NCI-H187 treated with DMSO at 0.1 percent for 48 hours (cell line): ENCODE measurements around the gene ERC2.

ENCODE experiments used
- DNase-seq: peaks from one replicate; lab custom pipeline; 2025; lab: John Stamatoyannopoulos, UW

The ERC2 gene

GRCh38 chr3:56366641-56367162, 101.6 kb downstream of the ERC2 start:
- no peak for DNase-seq

DNA sequence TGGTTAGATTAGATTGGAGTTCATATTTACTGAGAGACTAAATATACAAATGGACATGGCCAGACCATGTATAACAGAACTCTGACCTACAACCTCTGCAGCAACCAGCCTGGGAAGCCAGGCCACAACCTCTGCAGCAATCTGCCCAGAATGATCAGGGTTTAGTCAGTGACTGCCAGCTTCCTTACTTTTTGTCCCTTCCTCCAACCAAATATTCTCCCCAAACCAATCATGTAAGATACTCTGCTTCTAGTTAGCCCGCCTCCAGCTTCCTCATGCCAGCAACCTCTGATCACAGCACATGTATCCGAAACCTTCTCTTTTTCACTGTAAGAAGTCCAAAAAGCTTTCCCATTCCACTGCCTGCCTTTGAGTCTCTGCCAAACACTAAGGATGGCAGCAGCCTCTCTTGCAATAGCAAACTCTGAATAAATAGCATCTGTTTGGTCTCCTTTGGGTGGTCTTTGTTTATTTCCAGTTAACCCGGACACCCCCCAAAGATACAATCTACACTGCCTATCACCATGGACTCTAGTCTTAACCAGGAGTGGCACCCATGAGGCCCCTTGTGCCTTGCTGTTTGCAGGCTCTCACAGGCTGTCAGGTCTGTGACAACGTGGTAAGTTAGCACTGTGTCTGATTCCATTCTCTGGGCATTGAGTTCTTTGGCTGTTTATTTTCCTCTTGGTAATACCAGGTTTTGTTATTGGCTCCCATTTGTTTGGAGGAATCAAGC, 102.2 kb downstream of the ERC2 start:
- no peak for DNase-seq

DNA sequence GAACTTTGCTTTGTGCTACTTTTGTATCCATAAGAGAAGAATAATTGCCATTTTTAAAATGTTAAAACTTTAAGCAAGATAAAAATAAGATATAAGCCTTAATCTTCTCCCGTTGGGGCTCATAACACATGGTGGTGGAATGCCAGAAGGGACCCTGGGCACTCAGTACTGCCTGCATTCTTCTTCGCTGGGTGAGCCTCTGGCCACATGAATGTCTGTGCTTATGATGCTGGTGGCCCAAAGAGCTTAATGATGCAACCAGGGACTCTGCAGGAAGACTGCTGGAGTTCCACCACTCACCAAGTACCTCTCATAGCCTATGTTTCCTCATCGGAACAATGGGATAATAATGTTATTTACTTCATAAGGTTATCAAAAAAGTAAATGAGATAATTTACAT, 103.6 kb downstream of the ERC2 start:
- DNase-seq, result no peak

GRCh38 chr3:56363720-56364119, 104.5 kb downstream of the ERC2 start:
- no peak for DNase-seq

DNA sequence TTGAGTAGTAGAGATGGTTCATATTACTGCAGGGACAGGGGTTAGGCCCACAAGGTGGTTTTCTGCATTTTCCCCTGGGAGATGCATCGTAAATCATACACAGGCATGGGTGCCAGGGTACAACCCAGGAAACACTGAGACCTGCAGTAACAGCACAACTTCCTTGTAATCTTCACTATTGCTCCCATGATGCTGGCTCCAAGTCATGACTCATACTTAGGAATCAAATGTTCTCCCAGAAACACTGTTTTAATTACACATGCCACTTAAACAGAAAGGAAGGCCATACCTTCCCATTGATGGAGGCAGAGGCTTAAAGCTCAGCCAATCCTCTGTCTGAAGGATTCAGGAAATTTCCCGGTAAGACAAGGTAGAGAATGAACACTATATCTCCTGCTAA, 106.5 kb downstream of the ERC2 start:
- no peak for DNase-seq

GRCh38 chr3:56357266-56357665, 111.0 kb downstream of the ERC2 start:
- no peak for DNase-seq

DNA sequence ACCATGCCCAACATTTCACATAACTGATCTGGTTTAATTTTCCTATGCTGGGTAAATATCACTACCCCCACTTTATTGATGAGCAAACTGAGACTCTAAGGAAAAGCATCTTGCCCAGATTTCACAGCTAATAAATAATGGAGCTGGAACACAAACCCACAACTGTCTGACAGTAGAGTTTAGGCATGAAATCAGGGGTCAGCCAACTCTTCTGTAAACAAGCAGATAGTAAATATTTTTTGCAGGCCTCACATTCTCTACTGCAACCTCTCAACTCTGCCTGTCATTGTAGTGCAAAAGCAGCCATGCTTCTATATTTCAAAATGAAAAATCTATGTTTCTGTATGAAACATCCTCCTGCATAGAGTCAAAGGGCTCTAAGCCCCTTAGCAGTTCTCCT, 111.5 kb downstream of the ERC2 start:
- DNase-seq, result no peak

DNA sequence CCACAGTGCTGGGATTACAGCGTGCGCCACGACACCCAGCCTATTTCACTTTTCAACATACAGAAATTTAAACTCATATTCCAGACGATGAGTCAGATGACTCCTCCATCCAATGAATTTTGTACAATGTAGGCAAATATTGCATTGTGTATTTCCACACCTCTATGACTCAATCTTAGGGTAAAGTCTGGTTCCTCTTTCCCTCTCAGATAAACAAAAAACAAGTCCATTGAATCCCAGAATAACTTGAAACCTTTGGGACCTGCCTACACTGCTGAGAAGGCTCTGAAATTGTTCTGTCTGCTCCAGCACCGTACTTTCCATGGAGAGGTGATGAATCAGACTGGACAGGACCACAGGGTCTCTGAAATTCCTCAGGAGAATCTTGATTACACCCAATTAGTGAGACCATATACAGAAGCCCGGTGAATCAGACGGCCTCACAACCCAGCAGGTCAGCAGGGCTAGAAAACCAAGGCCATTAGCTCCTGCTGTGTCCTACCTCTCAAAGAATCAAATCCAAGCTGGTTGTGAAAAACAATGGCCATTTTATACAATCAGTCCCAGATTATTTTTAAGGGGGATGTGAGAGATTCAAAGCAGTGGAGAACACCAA, 112.6 kb downstream of the ERC2 start:
- DNase-seq, result no peak

- no peak for DNase-seq
Measured at GRCh38 chr3:56351537-56351936, 116.7 kb downstream of the ERC2 start.

DNA sequence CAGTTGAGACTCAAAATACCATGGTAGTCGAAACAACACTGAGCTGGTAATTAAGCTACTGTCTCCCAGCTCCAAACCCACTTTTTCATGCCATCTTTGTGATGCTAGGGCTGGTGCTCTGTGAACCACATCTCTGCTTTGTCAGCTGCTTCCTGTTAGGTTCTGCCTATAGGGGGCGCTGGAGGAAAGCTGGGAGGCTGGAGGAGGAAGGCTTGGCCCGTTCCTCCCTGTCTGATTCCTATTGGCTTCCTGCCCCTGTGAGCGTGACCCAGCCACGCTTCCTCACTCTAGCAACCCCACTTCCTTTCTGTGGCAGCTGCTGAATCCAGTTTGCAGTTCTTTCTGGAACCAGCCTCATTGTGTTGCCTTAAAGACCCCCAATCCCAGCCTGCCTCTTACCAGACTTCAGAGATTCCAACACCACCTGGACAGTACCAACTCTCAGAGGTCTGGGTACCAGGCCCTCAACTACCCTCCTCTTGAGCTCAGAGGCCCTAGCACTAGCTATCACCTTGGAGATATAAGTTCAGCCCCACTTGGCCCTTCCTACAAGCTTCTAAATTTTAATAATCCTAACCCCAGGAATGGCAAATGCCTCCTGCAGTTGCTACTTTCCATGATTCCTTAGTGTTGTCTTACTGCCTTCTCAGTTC, 120.9 kb downstream of the ERC2 start:
- no peak for DNase-seq

GRCh38 chr3:56342475-56342874, 125.8 kb downstream of the ERC2 start:
- peak; percentile 40 for DNase-seq

GRCh38 chr3:56339671-56340070, 128.6 kb downstream of the ERC2 start:
- no peak for DNase-seq

DNA sequence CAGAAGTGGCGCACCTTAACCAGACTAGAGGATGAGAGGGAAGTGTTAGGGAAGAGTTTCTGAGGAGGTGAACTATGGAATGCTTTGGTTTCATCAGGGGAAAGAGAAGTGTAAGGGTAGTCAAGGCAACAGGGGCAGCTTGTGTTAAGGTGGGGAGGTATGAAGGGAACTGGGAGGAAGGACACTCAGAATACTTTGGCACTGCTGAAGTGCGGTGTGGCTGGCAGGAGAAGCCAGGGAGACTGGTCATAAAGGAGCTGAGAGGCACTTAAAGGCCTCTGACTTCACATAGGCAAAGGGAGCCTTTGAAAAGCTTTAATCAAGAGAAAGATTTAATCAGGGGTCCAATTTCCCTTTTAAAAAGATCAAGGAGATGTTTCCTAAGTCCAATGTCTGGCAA, 129.0 kb downstream of the ERC2 start:
- no peak for DNase-seq

GRCh38 chr3:56336023-56336422, 132.2 kb downstream of the ERC2 start:
- DNase-seq, result no peak

GRCh38 chr3:56324473-56324872, 143.8 kb downstream of the ERC2 start:
- DNase-seq, result no peak

- no peak for DNase-seq
Measured at GRCh38 chr3:56323986-56324420, 144.3 kb downstream of the ERC2 start.

GRCh38 chr3:56322862-56323261, 145.4 kb downstream of the ERC2 start:
- no peak for DNase-seq

DNA sequence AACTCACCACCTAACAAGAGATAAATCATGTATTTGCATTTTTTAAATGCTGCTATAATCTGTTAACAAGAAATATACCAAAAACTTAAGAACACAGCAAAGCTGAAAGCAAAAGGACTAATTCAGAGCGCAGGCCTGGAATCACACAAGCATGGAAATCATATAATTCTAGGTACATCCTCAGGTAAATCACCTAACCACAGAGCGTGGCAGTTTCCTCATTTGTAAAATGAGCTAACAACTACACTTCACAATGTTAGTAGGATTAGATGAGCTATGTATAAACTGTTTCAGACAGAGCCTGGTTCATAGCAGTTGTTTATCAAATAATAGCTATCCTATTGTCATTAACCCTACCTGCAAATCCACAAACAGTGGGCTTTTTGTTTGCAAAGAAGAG, 146.4 kb downstream of the ERC2 start:
- DNase-seq, result no peak

- no peak for DNase-seq
Measured at GRCh38 chr3:56321383-56321782, 146.9 kb downstream of the ERC2 start.

DNA sequence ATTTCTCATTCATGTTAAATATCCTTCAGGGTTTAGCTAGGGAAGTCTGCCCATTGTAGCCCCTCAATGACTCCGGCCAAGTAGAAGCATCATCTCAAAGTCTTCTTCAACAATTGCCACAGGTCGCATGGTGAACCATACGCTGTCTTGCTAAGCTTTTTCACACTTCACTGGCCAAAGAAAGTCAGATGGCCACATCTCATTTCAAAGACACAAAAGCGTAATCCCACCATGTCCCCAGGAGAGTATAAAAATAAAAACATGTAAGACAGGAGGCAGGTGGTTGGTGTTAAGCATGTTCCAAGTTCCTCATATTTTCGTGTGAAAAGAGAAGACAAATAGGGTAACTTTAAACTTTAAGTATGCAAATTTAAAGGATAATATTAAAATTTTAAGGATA, 147.4 kb downstream of the ERC2 start:
- no peak for DNase-seq

GRCh38 chr3:56318891-56319290, 149.4 kb downstream of the ERC2 start:
- no peak for DNase-seq

- no peak for DNase-seq
Measured at GRCh38 chr3:56316944-56317343, 151.3 kb downstream of the ERC2 start.

DNA sequence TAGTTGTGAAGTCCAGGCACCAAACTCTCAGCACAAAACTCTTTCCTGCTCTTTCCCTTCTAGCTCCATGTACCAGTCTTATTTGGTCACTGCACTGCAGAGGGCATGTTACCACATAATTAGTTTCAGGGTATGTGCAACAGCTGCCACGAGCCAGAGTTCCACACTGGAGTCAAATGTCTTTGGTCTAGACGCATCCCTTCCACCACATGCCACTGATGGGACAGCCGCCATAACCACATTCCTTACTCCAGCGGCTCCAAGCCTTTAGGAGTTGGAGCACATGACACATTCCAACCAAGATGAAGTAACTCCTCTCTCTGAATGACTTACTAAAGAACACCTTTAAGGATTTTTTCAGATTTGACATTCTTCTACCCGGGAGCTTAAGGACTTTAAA, 153.4 kb downstream of the ERC2 start:
- no peak for DNase-seq
